VCaP (cell line): ENCODE results near the gene KRT35.
A peak's percentile ranks its signal among the peaks of the same experiment; 100 is the strongest.

Source experiments
- H3K27ac ChIP-seq: fragments of 450-650 bp; 2 replicates; pipeline ENCODE4 v1.5.1; 2017
- TF ChIP-seq, protein P1 (sequence below): fragments of 450-650 bp; conservative IDR thresholded peaks from 2 replicates; pipeline ENCODE4 v1.5.1; 2017; ENCODE audit warnings: mild to moderate bottlenecking, moderate library complexity

Gene KRT35

DNA sequence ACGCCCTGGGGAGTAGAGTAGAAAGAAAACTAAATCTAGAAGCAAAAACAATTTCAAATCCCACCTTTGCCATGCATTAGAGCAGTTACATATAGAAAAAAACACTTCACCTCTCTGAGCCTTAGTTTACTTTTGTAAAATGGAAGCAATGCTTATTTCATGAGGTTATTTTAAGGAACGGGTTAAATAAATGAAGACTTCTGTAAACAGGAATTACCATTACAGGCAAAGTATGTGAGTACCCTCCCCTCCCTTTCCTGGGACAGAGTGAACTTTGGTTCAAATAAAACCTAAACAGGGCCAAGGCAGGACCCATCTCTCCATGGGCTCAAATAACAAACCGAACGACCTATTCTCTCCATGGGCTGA is 42.3 kb upstream of the KRT35 start:
- H3K27ac ChIP-seq: no peak overlapping the region

DNA sequence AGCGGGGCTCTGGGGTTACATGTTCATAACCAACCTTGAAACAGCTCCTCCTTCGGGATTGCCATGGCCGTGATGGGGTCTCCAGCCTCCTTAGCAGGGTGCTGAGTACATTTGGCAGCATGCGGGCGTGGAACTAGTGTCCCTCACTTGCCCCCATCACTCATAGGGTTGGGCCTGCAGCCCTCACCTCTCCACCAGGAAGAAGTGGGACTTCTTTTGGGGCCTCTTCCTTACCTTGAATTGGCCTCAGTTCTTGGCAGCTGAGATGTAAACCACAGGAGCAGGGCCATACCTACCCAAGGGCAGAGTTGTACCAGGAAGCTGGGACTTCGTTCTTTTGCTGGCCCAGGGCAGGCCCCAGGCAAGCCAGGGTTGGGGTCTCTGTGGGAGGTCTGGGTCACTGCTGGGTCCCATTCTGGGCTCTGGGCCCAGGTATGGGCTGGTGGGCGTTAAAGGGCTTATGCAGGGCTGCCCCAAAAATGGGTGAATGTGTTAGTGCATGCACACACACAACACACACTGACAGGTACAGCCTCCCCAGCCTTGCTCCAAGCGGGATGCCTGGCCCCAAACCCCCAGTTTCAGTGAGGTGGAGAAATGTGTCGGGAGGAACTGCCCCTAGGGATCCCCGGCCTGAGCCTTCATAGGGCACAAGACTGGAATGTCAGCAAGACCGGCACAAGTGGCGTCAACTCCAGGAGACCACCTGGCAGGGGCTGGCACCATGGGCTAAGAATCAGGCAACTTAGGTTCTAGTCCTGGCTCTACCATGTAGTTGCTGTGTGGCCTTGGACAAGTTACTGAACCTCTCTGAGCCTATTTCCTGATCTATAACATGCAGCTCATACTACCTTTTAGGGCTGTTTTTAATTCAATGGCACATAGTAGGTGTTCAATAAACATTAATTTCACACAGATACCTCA is 41.6 kb upstream of the KRT35 start:
- TF ChIP-seq, protein P1, sequence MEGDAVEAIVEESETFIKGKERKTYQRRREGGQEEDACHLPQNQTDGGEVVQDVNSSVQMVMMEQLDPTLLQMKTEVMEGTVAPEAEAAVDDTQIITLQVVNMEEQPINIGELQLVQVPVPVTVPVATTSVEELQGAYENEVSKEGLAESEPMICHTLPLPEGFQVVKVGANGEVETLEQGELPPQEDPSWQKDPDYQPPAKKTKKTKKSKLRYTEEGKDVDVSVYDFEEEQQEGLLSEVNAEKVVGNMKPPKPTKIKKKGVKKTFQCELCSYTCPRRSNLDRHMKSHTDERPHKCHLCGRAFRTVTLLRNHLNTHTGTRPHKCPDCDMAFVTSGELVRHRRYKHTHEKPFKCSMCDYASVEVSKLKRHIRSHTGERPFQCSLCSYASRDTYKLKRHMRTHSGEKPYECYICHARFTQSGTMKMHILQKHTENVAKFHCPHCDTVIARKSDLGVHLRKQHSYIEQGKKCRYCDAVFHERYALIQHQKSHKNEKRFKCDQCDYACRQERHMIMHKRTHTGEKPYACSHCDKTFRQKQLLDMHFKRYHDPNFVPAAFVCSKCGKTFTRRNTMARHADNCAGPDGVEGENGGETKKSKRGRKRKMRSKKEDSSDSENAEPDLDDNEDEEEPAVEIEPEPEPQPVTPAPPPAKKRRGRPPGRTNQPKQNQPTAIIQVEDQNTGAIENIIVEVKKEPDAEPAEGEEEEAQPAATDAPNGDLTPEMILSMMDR: no peak
- H3K27ac ChIP-seq: no peak overlapping the region

More for the DNA sequence above, 42.3 kb upstream of the KRT35 start:
- TF ChIP-seq, protein P1: no peak

DNA sequence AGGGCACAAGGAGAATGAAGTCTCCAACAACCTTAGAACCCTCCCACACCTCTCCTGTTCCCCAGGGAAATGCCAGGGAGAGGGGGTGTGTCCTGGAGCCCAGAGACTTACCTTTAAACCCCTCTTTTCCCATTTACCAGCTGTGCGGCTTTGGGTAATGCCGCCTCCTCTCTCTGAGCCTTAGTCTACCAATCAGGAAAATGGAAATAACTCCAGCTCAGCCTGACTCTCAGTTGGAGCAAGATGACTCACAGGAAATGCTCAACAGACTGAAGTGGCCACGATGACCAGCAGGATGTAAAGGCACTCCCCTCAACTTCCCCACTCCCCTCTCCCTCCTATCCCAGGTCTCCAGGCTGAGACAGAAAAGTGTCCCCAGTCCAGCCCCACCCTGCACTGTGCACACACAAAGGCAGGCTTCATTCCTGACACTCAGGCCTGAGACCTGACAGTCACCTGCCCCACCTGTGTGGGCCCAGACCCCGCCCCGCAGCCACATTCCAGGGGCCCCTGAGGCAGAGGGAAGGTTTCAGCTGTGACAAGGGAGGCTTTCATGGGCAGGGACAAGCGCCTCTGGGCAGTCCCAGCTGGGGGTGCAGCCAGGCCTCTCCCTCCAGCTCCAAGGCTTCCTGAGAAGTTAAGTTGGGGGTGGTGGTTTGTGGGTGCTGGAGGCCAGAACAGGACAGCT is 40.8 kb upstream of the KRT35 start:
- TF ChIP-seq, protein P1: no peak
- H3K27ac ChIP-seq: no peak overlapping the region; the same call in 1 of the 2 replicates

DNA sequence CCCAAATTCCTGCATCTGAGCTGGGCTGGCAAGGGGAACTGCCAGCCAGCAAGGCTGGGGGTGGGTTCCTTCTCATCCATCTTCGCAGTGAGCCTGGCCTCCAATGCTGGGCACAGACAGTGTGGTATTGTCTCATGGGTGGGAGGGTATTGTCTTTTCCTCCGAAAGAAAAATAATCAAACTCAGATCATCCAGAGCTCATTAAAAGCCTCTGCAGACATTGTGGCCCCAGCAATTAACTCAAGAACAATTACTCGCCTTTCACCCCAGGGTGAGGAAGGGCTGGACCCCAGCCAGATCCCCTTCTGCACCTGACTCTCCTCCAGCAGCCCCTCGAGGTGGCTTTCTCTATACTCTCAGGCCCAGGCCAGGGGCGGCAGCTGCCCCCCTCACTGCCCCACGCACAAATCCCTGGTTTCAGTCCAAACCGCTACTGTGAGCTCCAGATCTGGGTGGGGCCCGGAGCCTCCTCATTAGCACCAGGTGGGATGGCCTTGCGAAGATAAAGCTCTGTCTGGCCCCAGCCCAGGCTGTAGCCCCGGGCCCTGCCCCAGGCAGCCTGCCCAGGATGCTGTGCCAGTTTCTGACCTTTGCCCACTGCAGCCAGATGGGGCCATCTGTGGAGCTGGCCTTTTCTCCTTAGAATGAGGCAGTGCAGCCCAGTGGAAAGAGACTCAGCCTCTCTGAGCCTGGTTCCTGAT is 40.0 kb upstream of the KRT35 start:
- peak overlapping the region; percentile 14; the same call in 1 of the 2 replicates for H3K27ac ChIP-seq
- TF ChIP-seq, protein P1: no peak

DNA sequence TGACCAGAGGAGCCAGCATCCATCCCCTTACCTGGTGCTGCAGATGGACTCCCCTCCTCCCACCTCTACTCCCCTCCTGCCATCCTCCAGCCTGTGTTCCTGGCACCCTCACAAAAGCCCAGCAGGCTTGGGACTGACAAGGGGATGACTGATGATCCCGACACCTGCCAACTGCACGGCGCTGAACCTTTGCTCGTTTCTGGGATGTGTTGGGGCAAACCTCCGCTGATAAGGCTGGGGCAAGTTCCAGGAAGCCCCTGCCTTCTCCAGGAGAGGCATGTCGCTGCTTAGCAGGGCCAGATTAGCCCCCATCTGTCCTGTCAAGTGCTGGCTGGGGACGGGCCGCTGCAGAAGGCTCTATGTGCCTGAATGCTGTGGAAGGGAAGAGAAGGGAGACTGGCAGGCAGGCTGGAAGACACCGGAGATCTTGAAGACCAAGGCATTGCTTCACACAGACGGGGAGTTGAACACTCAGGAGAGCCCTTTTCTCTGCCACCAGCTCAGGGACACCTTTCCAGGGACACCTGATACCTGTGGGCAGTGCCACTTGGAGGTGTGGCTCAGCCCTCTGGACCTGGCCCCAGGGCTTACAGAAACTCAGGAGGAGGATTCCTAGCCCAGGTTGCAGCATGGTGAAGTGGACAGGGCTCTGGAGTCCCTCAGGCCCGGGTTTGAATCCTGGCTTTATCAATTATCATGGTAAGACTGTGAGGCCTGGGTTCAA is 38.7 kb upstream of the KRT35 start:
- TF ChIP-seq, protein P1: no peak
- H3K27ac ChIP-seq: no peak overlapping the region

DNA sequence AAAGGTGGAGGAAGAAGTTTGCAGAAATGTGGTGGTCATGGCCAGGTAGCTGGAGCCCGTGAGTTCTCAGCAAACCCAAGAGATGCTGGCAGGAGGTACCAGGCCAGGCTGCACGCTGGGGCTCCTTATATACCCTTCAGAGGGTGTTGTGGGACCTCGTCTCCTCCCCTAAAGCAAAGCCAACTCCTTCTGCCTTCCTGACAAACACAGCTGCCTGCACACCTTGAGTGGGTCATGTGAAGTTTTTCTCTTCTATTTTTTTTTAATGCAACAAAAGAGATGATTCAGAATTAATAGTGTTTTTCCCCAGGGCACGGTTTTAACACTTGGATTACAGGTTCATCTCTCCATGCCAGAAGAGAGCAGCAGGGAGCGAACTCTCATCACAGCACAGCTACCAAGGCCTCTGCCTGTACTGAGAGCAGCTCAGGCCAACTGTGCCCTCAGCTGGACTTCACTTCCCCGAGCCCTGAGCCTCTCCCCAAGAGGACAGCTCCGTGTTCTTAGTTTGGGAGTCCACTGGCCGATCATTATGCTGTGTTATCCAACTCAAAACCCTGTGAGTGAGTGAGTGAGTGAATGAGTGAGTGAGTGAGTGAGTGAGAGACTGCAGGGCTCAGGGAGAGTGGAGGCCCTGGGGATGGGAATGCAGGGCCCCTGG is 38.0 kb upstream of the KRT35 start, which contains the start of gene KRT15:
KRT15 (minus strand) TSS at position 102 of the 661 bp plus-strand sequence; CDS start at position 39, 63 bp downstream.
- TF ChIP-seq, protein P1: no peak
- no peak within 1 kb of the TSS for H3K27ac ChIP-seq
